Measurements from ENCODE around the gene EEF1AKMT3. TPM values are rescaled to one million over a fixed set of nuclear protein-coding genes. Genes with fewer than 3 reads are reported as not detected.

Gene EEF1AKMT3
- total RNA-seq, 1 donor from 2014 or later: 4.3 TPM

- DNase-seq: no peak
Observed at GRCh38 chr12:57751432-57751787, 21.0 kb upstream of the EEF1AKMT3 start.

- DNase-seq: peak; percentile 100
Observed at GRCh38 chr12:57751788-57752667, 20.4 kb upstream of the EEF1AKMT3 start, which contains the start of gene CDK4. TSS of gene CDK4 (minus strand) at chr12:57752310. CDS start at chr12:57751717, 593 bp downstream.

GRCh38 chr12:57752668-57753000 lies 19.8 kb upstream of the EEF1AKMT3 start:
- DNase-seq: no peak

GRCh38 chr12:57753756-57754337 lies 18.6 kb upstream of the EEF1AKMT3 start:
- DNase-seq: no peak

- DNase-seq: no peak
Observed at GRCh38 chr12:57754411-57755193, 17.8 kb upstream of the EEF1AKMT3 start, which contains the start of gene MARCHF9. TSS of gene MARCHF9 (plus strand) at chr12:57755103. CDS start at chr12:57755529, 426 bp downstream.

- no peak for DNase-seq
Observed at GRCh38 chr12:57755194-57755453, 17.3 kb upstream of the EEF1AKMT3 start.

- DNase-seq: no peak
Observed at GRCh38 chr12:57755454-57756372, 16.7 kb upstream of the EEF1AKMT3 start.

GRCh38 chr12:57756406-57757341 lies 15.7 kb upstream of the EEF1AKMT3 start:
- DNase-seq: peak; percentile 70

- no peak for DNase-seq
Observed at GRCh38 chr12:57757771-57758170, 14.6 kb upstream of the EEF1AKMT3 start.

GRCh38 chr12:57758552-57759359 lies 13.7 kb upstream of the EEF1AKMT3 start:
- DNase-seq: no peak

- peak; percentile 61 for DNase-seq
Observed at GRCh38 chr12:57759360-57759980, 12.9 kb upstream of the EEF1AKMT3 start.

- no peak for DNase-seq
Observed at GRCh38 chr12:57760347-57760982, 11.9 kb upstream of the EEF1AKMT3 start.

GRCh38 chr12:57761391-57761998 lies 10.9 kb upstream of the EEF1AKMT3 start:
- no peak for DNase-seq

GRCh38 chr12:57762463-57762862 lies 10.0 kb upstream of the EEF1AKMT3 start:
- DNase-seq: no peak

- DNase-seq: no peak
Observed at GRCh38 chr12:57763881-57764661, 8.3 kb upstream of the EEF1AKMT3 start.

- no peak for DNase-seq
Observed at GRCh38 chr12:57764662-57765002, 7.8 kb upstream of the EEF1AKMT3 start.

GRCh38 chr12:57765003-57765697 lies 7.3 kb upstream of the EEF1AKMT3 start:
- DNase-seq: peak; percentile 55

Measured in dermis blood vessel endothelial cell (primary cell).